Fibroblast of peridontal ligament (primary cell): ENCODE data around the gene FBXL4.

Source experiments
- DNase-seq: peaks from one replicate; pipeline ENCODE4 v3.0.0-alpha.2; 2010; ENCODE audit errors: extremely low read depth

Gene FBXL4

DNA sequence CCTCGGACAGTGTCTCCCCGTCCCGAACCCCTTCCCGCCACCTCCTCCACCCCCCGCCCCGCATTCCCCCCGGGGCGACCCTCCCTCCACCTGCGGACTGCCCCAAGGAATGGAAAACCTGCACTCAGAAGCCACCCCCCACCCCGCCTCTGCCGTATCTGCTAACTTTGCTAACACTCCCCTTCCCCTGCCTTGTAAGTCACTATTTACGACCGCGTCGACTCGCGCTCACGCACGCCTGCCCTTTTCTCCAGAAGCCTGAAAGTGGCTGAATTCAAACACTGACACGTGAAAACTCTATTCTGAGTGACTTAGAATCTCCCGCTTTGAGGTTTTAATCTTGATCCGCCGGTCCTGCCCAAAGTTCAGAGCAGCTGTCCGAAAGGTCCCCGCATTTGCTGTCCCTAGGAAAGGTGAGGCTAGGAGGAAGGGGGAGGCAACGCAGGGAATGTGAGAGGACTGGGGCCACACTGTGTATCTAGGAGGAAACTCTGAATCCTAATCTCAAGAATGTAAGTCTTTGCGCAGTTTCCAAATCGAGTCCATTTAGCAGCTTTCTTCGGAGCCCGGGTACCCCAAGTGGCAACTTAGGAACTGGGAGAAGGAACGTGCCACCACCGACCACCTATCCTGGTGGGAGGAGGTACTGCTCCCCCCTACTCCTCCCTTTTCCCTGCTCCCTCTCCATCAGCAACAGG lies 122.7 kb downstream of the FBXL4 start:
- DNase-seq = no peak

DNA sequence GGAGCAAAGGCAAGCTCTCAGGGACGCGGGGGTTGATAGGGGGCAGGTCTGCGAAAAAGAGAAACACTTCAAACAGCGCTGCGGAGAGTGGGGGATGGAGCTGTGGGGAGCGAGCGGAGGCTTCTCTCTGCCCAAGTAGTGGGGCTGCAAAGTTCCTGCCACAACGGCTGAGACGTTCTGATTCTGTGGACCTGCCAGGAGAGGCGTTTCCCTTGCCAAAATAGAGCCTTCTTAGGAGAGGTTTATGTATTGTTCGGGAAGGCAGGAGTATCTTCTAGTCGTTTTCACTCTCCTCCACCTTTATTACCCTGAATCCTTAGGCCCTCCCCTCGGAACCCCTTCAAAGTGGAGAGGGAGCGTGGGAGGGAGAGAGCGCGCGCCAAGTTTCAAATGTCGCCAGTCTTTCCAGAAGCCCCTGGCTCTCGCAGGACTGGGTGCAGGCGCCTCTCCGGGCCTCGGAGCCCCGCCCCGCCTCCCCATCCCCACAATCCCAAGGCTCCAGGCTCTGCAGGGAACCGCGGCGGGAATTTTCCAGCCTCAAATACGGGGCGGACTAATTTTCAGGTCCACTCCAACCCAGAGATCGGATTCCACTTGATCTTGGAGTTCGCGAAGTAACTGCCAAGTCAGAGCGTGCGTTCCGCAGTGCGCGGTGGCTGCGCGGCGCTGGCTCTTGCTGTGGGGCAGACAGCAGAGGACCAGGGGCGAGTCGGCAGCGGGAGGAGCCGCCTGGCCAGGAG lies 123.4 kb downstream of the FBXL4 start:
- DNase-seq = no peak

GRCh38 chr6:98823428-98824161 lies 124.2 kb downstream of the FBXL4 start:
- DNase-seq = no peak

- DNase-seq = no peak
Measured at GRCh38 chr6:98821756-98822405, 125.9 kb downstream of the FBXL4 start.
